ENCODE data around the gene HCFC1.

Gene HCFC1

DNA sequence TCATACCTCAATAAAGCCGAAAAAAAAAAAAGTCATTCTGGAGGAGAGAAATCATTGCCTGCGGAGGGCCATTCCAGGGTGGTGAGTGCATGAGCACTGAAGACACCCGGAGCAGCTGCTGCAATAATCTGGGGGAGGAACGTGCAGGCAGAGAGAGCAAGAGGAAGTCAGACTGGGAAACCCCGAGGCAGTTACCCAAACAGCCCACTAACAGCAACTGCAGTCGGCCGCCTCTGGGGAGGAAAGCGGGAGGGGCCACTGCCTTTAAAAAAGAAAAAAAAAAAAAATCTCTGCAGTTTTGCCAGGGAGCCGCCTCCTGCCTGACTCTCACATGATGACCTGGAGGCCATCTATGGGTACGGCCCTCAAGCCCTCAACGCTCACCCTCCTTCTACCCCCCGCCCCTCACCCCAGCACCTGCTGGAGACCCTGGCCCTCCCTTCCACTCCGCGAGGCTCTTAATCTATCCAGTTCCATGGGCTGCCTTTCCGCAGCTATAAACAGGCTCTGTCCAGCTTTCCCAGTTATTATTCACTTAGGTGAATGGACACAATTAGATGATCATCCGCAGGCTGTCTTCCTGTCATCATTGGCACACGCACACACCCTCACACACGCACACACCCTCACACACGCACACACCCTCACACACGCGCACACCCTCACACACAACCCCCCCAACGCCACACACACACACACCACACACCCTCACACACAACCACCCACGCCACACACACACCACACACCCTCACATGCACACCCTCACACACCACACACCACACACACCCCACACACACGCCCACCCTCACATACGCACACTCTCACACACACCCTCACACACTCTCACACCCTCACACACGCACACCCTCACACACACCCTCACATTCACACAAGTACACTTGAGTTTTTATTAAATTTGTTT is 70.5 kb downstream of the HCFC1 start:
- peak; percentile 63 for DNase-seq

DNA sequence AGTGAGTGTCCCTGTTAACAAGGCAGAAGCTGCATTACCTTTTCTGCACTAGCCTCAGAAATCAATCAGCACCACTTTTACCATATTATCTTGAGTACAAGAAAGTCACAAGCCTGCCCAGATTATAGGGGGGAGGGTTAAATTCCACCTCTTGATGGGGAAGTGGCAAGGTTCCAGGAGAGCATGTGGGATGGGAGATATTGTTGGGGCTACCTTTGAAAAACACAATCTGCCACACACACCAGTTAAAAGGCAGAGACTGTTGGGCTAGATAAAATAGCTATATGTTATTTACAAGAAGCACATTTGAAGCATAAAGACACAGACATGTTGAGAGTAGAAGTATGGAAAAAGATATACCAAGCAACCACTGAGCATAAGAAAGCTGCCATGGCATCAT is 73.7 kb downstream of the HCFC1 start:
- DNase-seq: peak; percentile 58

Measured in NCI-H2171 (cell line).